ENCODE data around the gene CNOT4.

The CNOT4 gene

DNA sequence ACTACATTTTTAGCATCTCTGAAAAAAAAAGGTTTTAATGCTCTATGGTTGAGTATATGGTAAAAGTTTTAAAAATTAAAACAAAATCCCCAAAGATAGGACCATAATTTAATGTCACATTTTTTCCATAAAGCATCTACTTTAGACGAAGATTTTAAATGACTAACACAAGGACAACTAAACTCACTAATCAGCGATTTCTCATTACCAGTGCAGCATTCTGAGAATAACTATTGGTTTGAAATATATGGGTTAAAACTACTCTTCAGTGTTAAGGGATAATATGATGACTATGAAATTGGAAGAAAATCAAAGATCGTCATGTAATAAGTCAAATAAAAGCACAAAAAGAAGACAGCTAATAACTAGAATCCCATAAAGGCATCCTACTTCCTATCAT, 118.4 kb downstream of the CNOT4 start:
- DNase-seq: no peak

DNA sequence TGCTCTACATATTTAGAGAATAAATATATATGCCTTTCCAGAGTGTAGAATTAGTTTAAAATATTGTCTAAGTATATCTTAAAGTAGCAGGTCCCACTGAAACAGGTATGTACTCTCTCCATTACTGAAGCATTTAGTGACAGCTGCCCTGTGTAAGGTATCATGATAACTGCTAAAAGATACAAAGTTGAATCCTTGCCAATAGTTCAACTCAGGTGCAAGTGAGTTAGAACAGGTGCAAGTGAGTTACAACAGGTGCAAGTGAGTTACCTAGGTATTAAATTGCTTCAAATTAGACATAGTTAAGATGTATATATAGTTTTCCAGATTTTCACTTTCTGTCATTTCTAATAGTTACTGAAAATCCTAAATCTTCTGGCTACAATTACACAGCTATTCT, 119.1 kb downstream of the CNOT4 start:
- no peak for DNase-seq

DNA sequence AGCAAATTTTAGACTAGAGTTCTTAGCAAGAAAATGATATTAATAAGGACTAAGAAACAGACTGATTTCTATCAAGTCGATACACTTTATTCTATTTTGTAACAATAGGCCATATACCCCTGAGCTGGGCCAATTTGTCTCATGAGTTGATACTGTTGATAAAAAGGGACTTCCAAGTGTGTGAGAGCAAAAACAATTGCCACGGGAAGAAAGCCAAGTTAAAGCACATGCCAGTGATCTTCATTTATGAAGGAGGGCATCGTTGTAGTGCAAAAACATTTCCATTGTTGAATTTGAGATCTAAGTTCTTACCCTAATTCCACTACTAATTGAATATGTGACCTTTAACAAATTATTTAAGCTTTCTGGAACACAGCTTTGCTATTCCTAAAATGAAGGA, 119.9 kb downstream of the CNOT4 start:
- DNase-seq: no peak

DNA sequence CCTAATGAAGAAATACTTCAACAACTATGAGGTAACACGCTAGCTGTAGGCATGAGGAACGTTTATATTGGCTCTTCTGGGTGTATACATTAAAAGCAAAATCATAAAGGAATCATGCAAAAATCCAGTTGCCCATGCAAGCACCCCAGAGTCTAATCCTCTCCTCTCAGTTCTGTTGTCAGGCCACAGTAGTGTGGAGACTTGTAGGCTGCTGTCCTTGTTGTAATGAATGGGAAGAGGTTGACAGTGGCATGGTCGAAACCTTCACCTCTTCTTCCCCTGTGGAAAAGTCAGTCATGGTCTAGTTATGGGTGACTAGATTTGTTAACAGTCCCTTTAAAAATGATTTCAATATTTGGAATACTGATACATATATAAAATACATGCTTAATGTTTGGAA, 121.3 kb downstream of the CNOT4 start:
- no peak for DNase-seq

DNA sequence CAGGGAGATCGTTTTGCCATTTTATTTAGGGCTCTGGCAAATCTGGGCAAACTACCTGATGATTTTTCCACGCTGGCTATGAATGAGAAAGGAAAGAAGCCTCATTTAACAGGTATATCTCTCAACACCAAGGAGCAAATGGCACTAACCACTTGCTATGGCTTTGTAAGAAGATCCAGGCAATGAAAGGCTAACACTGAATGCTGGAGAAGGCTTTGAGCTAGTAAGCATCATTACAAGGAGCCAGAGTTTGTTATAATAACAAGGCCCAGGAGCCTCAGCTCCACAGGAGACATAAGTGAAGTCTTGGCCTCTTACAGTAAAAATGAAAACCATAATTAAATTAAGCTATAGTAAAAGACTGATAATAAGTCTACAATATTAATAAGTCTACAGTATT, 123.1 kb downstream of the CNOT4 start:
- DNase-seq: no peak

DNA sequence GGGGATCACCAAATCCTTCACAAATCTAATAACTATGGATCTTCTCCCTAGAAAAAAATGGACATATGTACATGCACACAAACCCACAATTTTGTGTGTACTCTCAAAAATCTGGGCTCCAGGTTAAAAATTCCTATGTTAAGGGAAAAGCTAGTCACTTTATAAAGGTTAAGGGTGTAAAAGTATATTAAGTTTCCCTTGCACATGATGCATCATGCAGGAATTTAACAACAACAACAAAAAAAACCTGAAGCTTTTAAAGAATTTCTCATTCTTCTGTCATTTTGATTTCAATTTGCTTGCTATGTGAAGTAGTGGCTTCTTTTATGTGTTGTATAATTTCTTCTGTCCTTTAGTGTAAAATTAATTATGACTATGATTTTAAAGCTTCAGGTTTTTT, 123.7 kb downstream of the CNOT4 start:
- DNase-seq: no peak

DNA sequence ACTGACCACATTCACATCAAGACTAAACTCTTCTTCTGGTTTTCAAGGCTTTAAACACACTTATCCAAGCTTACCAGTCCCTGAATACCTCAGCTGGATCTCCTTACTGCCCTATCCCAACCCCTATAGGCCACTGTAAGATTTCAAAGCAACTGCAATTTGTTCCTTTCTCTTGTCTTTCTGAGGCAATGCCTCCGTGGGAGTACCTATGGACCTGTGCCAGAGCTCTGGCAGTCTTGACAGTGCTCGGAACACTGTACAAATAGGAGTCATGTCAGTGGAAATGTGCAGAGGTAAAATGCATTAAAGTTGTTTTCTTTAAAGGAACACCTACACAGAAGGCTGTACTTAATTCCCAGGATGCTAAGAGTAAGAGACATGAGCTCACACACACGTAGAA, 124.7 kb downstream of the CNOT4 start:
- no peak for DNase-seq

DNA sequence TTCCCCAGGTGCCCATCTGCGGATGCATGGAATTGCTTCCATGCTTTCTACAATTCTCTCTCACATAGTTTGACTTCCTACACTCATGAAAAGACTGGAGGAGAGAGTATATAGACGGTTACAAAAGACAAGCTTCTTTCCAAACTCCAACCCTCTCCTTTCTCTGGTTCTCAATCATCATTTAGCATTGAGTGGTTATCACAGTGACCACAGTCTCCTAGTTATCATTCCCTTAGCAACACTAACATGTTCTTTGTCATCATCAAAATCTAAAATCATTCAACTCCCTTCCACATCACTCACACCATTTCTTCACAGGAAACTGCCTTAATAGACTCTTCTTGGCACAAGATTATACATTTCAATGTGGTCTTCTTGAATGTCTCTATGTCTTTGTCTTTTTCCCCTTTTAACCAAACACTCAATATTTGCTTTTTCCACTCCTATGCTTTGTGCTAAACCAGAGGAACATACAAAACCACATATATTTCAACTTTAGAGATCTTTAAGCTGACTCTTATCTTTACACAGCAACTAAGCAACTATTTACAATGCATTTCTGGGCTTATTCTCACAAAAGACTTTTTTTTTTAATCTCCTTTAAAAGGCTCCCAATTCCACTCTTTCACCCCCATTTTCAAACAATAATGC, 126.3 kb downstream of the CNOT4 start:
- DNase-seq: no peak

DNA sequence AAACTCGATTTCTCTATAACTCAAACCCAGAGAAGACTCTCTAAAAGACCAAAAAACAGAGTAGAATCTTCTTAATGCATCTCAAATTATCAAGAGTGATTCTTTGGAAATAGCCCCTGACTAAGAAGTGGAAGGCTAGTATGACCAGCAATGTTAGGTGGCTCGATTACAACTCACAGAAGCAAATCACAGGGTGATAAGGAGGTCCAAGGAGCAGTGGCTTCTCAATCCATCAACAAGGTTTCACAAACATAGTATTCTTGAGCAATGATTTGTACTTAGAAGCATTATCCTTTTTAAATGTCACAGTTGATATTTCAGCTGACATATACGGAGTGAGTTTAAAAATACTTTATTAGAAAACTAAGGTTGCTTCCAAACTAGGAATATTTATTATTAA, 127.7 kb downstream of the CNOT4 start:
- DNase-seq: no peak

DNA sequence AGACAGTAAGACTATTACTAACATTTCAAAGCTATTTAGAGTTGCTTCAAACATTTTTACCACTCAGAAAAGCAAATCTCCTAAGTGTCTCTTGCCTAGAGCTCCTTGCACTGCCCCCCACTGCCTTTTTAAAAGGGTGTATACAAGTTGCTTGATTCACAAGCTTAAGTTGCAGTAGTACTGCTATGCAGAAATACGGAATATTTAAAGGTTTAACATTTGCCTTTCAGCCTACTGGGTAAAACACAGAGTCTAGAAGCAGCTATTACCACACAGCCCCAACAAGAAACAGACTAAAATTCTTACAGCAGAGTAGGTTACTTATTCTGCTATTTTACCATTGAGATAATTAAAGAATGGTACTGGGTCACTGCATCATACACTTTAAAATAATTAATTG, 128.5 kb downstream of the CNOT4 start:
- no peak for DNase-seq

DNA sequence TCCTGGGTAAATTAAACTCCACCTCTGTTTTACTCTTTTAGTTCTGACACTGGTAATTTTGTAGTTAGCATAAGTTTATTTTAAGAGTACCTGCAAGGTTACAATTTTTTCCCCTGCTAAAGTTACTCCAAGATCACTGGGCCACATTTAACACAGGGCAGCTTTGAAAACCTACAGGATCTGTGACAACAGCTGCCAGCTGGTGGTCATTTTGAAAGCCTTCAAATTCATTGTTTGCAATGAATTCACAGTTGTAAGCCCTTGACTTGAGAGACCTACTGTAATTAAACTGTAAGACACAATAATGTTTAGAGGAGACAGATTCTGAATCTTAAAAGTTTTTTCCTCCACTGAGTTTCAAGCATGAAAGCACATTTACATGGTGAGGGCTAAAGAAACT, 129.6 kb downstream of the CNOT4 start:
- no peak for DNase-seq

DNA sequence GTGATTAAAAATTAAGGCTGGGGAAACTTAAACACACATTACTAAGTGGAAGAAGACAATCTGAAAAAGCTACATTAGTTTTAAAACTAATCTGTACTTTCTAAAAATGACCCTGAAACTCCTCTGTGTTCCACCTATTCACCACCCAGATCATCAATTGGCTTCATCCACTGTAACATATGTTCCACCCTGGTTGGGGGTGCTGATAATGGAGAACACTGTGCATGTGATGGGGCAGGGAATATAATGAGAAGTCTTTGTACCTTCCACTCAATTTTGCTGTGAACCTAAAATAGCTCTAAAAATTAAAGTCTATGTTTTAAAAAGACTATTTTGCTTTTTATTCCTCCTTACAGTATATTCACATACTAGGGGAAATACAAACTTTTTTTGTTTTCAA, 132.7 kb downstream of the CNOT4 start:
- DNase-seq: no peak

DNA sequence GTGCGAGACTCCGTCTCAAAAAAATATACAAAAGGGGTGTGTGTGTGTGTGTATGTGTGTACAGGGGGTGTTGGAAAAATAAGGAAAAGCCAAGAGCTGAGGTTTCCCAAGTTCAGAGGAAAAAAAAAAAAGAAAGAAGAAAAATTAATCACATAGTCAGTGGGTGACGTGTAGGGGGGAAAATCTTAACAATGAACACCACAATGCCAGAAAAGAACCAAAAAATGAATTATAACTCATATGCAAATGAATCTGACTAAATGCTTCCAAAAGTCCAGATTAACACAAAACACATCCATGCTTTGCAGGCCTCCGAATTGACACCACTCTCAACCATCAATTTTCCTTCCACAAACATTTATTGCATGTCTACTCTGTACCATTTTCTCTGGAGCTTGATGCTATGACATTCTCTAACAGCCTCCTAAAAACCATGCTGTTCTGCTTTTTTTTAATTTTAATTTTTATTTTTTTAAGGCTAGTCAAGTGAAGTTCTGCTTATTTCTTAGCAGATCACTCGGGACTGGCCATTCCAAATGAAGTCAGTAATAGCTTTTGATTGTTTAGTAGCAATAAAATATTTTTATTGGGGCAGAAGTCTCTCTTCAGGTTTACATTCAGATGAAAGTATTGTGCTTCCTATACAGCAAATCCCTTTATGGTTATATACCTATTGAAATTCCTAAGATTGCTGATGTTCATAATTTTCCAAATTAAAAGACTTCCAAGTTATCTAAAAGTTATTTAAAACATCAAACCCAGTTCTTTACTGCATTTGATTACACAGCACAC, 133.8 kb downstream of the CNOT4 start:
- DNase-seq: no peak

DNA sequence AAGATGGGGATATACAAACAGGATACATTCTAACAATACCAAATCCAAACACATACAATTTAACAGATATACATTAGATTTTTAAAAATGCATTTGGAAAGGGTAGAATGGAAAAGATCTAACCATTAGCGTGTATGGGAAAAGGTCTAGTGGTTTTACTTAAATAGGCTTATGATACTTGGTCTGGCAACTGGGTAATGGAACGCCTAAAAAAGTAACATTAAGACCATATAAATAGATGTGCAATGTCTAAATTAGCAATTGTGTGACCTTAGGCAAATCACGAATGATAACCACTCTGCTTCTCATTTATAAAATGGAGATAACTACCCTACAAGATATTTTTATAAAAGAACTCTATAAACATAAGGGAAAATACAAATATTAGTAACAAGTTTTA, 135.2 kb downstream of the CNOT4 start:
- no peak for DNase-seq

DNA sequence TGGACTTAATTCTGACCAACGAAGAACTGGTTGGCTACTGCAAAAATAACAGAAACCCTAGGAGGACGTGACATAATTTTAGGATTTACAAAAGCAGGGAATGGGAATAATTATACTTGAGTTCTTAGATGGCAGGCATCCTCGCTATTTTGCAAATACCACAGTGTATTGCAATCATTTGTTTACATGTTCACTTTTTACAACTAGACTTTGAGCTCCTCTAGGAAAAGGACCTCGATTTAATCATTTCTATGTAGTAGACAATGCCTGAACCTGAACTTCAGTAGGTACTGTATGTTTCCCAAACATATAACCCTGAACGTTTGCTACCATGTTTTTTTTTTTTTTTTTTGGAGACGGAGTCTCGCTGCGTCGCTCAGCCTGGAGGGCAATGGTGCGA, 137.7 kb downstream of the CNOT4 start:
- DNase-seq: no peak

DNA sequence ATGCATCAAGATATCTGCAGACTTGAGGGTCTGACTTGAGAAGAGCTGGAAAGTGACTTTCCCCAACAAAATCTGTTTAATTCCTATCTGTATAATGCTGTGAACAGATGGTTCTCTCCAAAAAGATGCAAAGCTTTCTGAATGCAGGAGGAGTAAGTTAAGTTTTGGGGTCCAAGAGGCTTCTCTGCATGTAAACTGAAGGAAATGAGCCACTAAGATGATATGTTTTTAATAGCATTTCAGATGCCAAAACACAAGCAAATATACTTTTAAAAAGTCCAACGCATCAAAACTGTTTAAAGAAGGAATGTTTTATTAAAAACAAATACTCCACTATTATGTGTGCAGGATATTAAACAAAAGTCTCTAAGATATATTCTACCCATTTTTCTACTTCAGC, 139.2 kb downstream of the CNOT4 start:
- DNase-seq: no peak

DNA sequence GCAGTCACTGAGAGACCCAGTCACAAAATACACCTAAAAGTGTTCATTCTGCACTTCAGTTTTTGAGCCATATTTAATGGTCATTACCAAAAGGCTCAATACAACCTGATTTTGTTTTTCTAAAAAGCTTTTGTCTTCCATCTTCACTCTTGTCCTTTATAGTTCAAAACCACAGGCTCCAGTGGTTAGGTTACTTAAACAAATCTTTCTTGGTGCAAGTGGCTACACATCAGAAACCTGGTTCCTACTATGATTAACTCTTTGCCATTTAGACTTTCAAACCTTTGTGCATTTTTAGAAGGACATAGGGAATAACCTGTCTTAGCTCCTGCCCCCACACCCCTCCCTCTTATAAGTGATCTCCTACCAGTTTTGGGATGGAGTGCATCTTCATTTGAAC, 140.5 kb downstream of the CNOT4 start:
- no peak for DNase-seq

DNA sequence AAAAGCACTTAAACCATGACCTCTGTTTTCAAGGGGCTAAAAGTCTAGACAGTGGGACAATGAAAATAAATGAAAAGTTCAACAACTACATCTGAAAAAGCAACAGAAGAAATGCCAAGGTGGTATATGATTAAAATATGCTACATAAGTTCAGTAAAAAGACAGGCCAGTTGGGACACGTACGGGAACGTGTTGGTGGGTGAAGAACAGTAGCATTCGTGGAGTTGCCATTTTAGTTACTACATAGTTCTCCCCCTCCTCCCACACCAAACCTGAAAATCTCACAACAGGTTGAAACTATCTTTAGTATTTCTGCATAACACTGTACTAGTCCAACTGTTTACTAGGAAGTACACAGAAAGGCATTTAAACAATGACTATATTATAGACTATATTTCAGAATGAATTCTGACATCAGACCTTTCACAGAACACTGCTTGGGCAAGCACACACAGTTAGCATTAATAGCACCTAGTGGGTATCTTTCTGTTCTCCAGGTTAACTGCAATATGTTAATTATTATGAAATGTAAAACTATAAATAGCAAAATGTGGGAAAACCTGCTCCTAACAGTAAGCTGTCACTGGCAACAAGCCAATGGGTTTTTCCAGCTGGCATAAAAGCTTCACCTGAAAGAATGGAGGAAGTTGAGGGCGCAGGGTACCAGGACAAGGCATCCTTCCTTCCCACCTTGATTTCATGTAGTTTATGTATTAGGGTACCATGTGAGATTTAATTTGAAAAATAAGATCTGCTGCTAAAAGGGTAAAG, 141.3 kb downstream of the CNOT4 start:
- no peak for DNase-seq

DNA sequence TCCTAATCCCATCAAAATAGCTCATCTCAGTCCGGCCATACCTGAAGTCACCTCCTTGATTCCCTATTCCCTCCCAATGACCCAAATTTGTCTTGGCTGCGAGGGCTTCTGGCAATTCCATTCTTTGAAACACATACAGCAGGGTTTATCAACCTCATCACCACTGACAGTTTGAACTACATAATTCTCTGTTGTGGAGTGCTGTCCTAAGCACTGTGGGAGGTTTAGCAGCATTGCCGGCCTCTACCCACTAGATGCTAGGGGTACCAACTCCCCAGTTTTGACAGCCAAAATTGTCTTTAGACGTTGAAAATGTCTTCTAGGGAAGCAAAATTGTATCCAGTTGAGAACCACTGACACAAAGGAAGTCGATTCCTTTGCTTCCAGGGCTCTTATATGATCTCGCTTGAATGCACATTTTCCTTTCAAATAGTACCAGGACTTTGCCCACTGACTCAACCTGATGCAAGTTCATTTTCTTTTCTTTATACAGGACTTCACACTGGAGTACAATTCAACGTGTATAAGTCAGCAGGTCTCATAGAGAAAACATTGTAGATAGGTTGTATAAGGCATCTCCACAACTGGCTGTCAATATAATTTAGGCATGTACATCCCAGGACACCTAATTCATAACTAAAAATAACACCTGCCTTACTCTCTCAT, 142.9 kb downstream of the CNOT4 start:
- DNase-seq: no peak

DNA sequence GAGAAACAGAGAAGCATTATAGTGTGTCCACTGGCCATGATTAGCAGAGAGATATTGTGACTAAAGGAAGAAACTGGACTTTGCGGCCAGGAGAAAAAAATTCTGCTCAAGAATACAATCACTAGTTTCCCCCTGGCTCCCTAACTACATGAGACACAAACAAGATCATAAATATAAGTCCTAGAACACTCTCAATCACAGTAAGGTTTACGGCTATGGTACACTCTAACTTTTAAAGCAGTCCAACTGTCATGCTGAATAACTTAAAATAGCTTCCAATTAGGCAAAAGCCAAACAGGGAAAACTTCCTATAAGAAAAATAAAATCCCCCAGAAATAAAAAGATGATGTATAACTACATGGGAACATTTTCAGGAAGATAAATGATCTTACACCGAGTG, 144.2 kb downstream of the CNOT4 start:
- DNase-seq: no peak

DNA sequence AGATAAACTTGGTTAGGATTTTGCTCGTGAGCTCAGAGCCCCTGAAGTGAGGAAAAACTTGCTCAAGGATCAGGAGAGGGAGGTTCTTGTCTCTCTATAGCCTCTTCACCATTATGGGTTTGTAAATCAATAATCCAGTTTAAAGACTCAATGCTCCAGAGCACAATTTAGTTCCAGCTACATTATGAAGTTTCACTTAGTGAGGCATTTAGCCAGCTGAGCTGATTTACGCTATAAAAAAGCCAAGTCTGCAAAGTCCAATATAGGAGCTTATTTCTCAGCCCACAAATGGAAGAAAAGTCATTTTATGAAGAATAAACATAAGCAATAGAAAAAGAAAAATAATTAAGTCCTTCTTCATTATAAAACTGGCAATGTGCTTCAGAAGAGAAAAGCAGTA, 145.7 kb downstream of the CNOT4 start:
- DNase-seq: no peak

DNA sequence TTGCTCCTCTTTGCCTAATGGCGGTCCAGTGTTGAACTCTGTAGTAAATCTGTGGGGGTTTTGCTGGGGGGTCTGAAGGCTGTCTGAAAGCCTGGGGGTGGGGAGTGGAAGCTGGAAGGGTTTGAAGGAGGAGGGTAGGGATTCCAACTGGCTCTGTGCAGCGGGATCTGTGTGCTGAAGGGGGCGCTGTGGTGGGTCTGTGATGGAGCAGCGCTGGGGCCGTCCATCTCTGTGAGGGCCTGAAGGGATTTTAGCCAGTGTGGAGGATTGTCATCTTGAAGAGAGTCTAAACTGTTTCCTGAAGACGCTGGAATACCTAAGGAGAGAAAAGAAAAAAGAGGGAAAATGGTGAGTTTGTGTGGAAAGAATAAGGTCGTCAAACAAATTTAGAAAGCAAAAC, 147.0 kb downstream of the CNOT4 start:
- no peak for DNase-seq

DNA sequence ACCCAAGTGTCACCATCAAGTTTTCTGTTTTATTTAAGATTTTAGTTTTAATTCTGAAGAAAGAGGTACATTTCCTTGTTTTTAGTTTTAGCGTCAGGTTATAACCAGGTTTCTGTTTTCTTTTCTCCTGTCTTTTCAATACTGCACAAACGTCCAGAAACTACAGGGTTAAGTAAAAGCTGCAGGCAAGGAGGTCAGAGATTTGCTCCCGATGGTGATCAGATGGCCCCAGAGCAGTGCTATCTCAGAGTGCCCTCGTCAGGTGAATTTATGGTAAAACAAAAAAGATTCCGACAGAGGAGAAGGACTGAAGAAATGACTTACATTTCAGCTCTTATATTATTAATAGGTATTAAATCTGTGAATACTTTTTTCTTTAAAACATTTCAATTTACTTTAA, 148.1 kb downstream of the CNOT4 start:
- no peak for DNase-seq

DNA sequence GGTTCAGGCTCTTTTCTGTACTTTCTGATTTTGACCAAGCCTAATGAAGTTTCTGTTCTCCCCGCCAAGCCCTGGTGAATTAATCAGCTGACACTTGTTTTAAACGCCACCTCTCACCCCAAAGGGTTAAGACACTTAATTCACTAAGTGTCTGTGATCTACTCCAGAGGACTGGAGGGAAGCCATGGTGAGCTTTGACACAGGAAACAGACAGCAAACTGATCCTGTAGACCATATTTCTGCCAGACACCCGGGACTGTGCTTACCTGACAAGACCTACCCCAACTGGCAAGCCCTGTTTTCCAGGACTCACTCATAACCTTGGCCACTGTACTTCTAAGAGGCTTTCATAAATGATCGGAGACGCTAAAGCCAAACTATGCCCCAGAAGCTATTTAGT, 150.3 kb downstream of the CNOT4 start:
- DNase-seq: no peak
